Measurements from ENCODE around the gene SERPINF2. TPM values are rescaled to one million over a fixed set of nuclear protein-coding genes. Genes with fewer than 3 reads are reported as not detected.
"Not testable (repeated sequence)": the region's sequence is repeated elsewhere in the genome, so short reads cannot be mapped to it uniquely, and the experiment has no call there.

The SERPINF2 gene
- total RNA-seq, 2 donors from 2014 or later = 5.0 to 9.8 TPM

- no peak for ATAC-seq (ENCODE audit: insufficient number of reproducible peaks, low FRiP score, low read depth)
- Histone ChIP-seq H3K36me3 (no peaks in the 10 kb centered on the region), H3K27me3 (replicated peaks; ENCODE audit: insufficient read depth) (no peaks in the 10 kb centered on the region), H3K9me3 (no peaks in the 10 kb centered on the region), H3K27ac (peak overlapping the region in 1 of 2 donors; percentile 37), H3K4me1 (ENCODE audit: control insufficient read depth in 1 of 2, low read depth in 2 of 2) (peaks cover 16 to 40% of the 10 kb centered on the region in 2 donors), H3K4me3 (no peak overlapping the region)
- no peak for TF ChIP-seq CTCF (IDR thresholded peaks at IDR 0.05)
- no peak for DNase-seq (ENCODE audit: low spot score)
These were observed 47.3 kb downstream of the SERPINF2 start for GRCh38 chr17:1789936-1790335.

GRCh38 chr17:1792495-1793446, 50.1 kb downstream of the SERPINF2 start:
- H3K9me3 ChIP-seq = no peaks in the 10 kb centered on the region
- no peaks in the 10 kb centered on the region for H3K27me3 ChIP-seq (replicated peaks; ENCODE audit: insufficient read depth)
- peaks cover 17 to 40% of the 10 kb centered on the region in 2 donors for H3K4me1 ChIP-seq (ENCODE audit: control insufficient read depth in 1 of 2, low read depth in 2 of 2)
- DNase-seq (ENCODE audit: low spot score) (no peak), ATAC-seq (ENCODE audit: insufficient number of reproducible peaks, low FRiP score, low read depth) (no peak)
- H3K4me3 ChIP-seq = no peak overlapping the region
- no peak for TF ChIP-seq CTCF (IDR thresholded peaks at IDR 0.05)
- H3K27ac ChIP-seq = no peak overlapping the region
- no peaks in the 10 kb centered on the region for H3K36me3 ChIP-seq

GRCh38 chr17:1793447-1793806, 50.8 kb downstream of the SERPINF2 start:
- Histone ChIP-seq H3K4me1 (ENCODE audit: control insufficient read depth in 1 of 2, low read depth in 2 of 2) (peaks cover 12 to 33% of the 10 kb centered on the region in 2 donors), H3K27ac (no peak overlapping the region), H3K9me3 (no peaks in the 10 kb centered on the region), H3K36me3 (no peaks in the 10 kb centered on the region), H3K4me3 (no peak overlapping the region), H3K27me3 (replicated peaks; ENCODE audit: insufficient read depth) (no peaks in the 10 kb centered on the region)
- no peak for TF ChIP-seq CTCF (IDR thresholded peaks at IDR 0.05)
- DNase-seq (ENCODE audit: low spot score) (no peak), ATAC-seq (ENCODE audit: insufficient number of reproducible peaks, low FRiP score, low read depth) (no peak)

GRCh38 chr17:1796800-1797199, 54.1 kb downstream of the SERPINF2 start:
- Histone ChIP-seq H3K4me1 (ENCODE audit: control insufficient read depth in 1 of 2, low read depth in 2 of 2) (peaks cover 12 to 18% of the 10 kb centered on the region in 2 donors), H3K36me3 (peaks cover 8% of the 10 kb centered on the region), H3K4me3 (no peak overlapping the region), H3K27ac (peak overlapping the region; percentile 0 to 41), H3K9me3 (no peaks in the 10 kb centered on the region), H3K27me3 (replicated peaks; ENCODE audit: insufficient read depth) (no peaks in the 10 kb centered on the region)
- TF ChIP-seq CTCF (IDR thresholded peaks at IDR 0.05) = no peak
- DNase-seq (ENCODE audit: low spot score) (no peak), ATAC-seq (ENCODE audit: insufficient number of reproducible peaks, low FRiP score, low read depth) (no peak)

GRCh38 chr17:1797323-1797722, 54.7 kb downstream of the SERPINF2 start:
- H3K9me3 ChIP-seq = no peaks in the 10 kb centered on the region
- H3K36me3 ChIP-seq = peaks cover 8% of the 10 kb centered on the region
- no peak for TF ChIP-seq CTCF (IDR thresholded peaks at IDR 0.05)
- DNase-seq (ENCODE audit: low spot score) (no peak), ATAC-seq (ENCODE audit: insufficient number of reproducible peaks, low FRiP score, low read depth) (no peak)
- H3K4me1 ChIP-seq (ENCODE audit: control insufficient read depth in 1 of 2, low read depth in 2 of 2) = peaks cover 12 to 18% of the 10 kb centered on the region in 2 donors
- no peaks in the 10 kb centered on the region for H3K27me3 ChIP-seq (replicated peaks; ENCODE audit: insufficient read depth)
- H3K27ac ChIP-seq = peak overlapping the region; percentile 0 to 41
- H3K4me3 ChIP-seq = no peak overlapping the region

- H3K36me3 ChIP-seq; H3K9me3 ChIP-seq; ATAC-seq (ENCODE audit: insufficient number of reproducible peaks, low FRiP score, low read depth); H3K27me3 ChIP-seq (replicated peaks; ENCODE audit: insufficient read depth); H3K27ac ChIP-seq; DNase-seq (ENCODE audit: low spot score); H3K4me3 ChIP-seq: not testable (repeated sequence)
- peaks cover 12 to 18% of the 10 kb centered on the region in 2 donors for H3K4me1 ChIP-seq (ENCODE audit: control insufficient read depth in 1 of 2, low read depth in 2 of 2)
These were observed 55.2 kb downstream of the SERPINF2 start for GRCh38 chr17:1797846-1798245.
